Heart left ventricle (tissue), 13 donors: Measurements from ENCODE around the gene TNFAIP1.

Experiments used
- POLR2A ChIP-seq, 2 donors: fragments of 450-650 bp; IDR thresholded peaks; one replicate each; pipeline ENCODE4 v1.6.1; 2017; ENCODE audit warnings: antibody characterized with exemption in 2 of 2, mild to moderate bottlenecking in 2 of 2, moderate library complexity in 2 of 2
- TF ChIP-seq, protein P1 (sequence below), 12 donors: fragments of 200-600 bp; sonication (generic) in 4 of 12; IDR thresholded peaks; one replicate each; pipeline versions ENCODE4 v1.5.0 to v1.8.0; 2018 to 2022; ENCODE audit warnings: antibody characterized with exemption in 12 of 12, mild to moderate bottlenecking in 5 of 12
- donor health status: ischemic (EF 13 %, LVEDD 7.1; RV severe dilation, severe dysfunction).
- donor health status: DM: no; HTN: yes; CAD: no.
- donor health status: DM: no; HTN: no; CAD: no.
- donor health status: ischemic (EF 25% LVEDD 6.9; RV normal size, moderate dysfunction).
- donor health status: ischemic (EF 25% LVEDD 5.7; RV mildly dilated, moderate dysfunction).
- donor health status: ischemic (EF 35%, LVEDD 5.7; RV mildly dilated, moderate dysfunction).
- donor health status: nonischemic (EF 11% LVEDD 7.7; RV severe dilation, severe dysfunction).
- donor health status: DM: yes; HTN: yes; CAD: no.
- donor health status: PGD.
- donor health status: ischemic (EF 29% LVEDD 5.4; RV normal size, mild dysfunction).
- donor health status: nonischemic (EF 23%, LVEDD 6.1; RV moderate dilation, normal function).

DNA sequence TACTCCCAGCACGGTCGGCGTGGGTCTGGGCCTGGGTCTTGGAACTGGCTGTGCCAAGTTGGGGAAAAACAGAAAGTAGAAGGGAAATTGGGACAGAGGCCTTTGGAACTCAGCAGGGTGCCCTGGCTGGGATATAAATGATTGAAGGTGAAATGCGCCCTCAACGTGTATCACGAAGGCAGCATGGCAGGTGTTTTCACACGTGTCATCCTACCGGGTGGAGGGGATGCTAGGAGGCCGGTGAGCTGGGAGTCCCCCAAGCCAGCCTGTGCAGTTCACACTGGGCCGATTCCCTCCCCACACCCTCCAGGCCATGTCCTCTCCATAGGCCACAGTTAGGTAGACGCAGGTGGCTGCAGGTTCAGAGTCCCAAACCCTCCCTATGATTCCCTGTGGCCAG, 6.0 kb downstream of the TNFAIP1 start:
- TF ChIP-seq, protein P1, sequence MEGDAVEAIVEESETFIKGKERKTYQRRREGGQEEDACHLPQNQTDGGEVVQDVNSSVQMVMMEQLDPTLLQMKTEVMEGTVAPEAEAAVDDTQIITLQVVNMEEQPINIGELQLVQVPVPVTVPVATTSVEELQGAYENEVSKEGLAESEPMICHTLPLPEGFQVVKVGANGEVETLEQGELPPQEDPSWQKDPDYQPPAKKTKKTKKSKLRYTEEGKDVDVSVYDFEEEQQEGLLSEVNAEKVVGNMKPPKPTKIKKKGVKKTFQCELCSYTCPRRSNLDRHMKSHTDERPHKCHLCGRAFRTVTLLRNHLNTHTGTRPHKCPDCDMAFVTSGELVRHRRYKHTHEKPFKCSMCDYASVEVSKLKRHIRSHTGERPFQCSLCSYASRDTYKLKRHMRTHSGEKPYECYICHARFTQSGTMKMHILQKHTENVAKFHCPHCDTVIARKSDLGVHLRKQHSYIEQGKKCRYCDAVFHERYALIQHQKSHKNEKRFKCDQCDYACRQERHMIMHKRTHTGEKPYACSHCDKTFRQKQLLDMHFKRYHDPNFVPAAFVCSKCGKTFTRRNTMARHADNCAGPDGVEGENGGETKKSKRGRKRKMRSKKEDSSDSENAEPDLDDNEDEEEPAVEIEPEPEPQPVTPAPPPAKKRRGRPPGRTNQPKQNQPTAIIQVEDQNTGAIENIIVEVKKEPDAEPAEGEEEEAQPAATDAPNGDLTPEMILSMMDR (IDR thresholded peaks at IDR 0.05): no peak
- no peak for TF ChIP-seq POLR2A (IDR thresholded peaks at IDR 0.05)
